Measurements from ENCODE around the gene TMEM63C.

TMEM63C gene

GRCh38 chr14:77305696-77306095, 124.1 kb downstream of the TMEM63C start:
- H3K4me3 ChIP-seq (replicated peaks; ENCODE audit: low read depth, low read length), result no peak overlapping the region
- H3K27me3 ChIP-seq (replicated peaks; ENCODE audit: control insufficient read depth, insufficient read depth, low read length), result no peaks in the 10 kb centered on the region
- TF ChIP-seq, protein P1, sequence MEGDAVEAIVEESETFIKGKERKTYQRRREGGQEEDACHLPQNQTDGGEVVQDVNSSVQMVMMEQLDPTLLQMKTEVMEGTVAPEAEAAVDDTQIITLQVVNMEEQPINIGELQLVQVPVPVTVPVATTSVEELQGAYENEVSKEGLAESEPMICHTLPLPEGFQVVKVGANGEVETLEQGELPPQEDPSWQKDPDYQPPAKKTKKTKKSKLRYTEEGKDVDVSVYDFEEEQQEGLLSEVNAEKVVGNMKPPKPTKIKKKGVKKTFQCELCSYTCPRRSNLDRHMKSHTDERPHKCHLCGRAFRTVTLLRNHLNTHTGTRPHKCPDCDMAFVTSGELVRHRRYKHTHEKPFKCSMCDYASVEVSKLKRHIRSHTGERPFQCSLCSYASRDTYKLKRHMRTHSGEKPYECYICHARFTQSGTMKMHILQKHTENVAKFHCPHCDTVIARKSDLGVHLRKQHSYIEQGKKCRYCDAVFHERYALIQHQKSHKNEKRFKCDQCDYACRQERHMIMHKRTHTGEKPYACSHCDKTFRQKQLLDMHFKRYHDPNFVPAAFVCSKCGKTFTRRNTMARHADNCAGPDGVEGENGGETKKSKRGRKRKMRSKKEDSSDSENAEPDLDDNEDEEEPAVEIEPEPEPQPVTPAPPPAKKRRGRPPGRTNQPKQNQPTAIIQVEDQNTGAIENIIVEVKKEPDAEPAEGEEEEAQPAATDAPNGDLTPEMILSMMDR (IDR thresholded peaks at IDR 0.05; ENCODE audit: insufficient read depth, low read length, poor library complexity, severe bottlenecking), result no peak
- DNase-seq (ENCODE audit: extremely low read depth, insufficient read length), result no peak
- H3K36me3 ChIP-seq (ENCODE audit: control insufficient read depth, insufficient read depth, low read length), result no peaks in the 10 kb centered on the region

DNA sequence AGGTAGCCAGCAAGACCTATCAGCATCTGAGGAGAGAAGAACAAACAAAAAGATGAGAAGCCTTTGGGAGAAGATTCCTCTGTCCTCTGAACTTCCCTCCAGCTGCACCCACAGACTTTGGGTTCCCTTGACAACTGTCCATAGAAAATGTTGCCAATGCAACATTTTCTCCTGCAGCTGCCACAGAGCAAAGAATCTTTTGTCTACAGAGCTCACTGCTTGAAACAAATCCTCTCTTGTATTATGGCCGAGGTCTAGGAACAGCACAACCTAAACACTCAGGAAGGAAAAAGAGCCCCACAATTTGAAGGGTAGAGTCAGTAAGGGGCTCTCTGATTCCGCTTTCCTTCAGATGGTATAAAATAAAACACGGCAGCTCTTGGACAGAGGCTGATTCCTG, 124.8 kb downstream of the TMEM63C start:
- TF ChIP-seq, protein P1 (IDR thresholded peaks at IDR 0.05; ENCODE audit: insufficient read depth, low read length, poor library complexity, severe bottlenecking), result no peak
- Histone ChIP-seq H3K4me3 (replicated peaks; ENCODE audit: low read depth, low read length) (no peak overlapping the region), H3K36me3 (ENCODE audit: control insufficient read depth, insufficient read depth, low read length) (no peaks in the 10 kb centered on the region), H3K27me3 (replicated peaks; ENCODE audit: control insufficient read depth, insufficient read depth, low read length) (no peaks in the 10 kb centered on the region)
- no peak for DNase-seq (ENCODE audit: extremely low read depth, insufficient read length)

DNA sequence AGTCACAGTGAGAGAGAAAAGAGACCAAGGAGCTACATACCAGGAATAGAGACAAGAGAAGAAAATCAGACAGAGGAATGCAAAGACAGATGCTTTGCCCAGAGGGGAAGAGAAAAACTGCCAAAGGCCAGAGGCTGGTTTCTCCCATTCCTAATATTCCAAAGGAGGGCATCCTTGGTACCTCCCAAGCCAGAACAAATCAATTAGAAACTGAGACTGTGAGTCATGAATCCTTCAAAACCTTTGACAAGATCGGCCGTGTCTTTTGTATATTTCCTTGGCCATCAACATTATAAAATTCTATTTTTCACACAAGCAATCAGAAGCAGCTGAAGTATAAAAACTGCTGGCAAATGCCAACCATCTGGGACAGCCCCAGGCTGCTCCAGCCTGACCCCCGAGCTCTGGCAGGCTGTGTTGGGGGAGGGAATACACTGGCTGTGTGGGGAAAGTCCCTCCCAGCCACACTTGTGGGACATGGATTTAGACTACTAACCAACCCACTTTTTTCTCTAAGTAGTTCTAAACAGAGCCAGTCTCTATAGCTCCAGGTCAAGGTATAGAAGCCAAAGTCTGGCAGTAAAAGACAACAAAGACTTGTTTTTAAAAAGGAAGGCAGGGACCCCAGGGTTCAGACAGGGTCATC, 125.4 kb downstream of the TMEM63C start:
- DNase-seq (ENCODE audit: extremely low read depth, insufficient read length), result no peak
- no peaks in the 10 kb centered on the region for H3K36me3 ChIP-seq (ENCODE audit: control insufficient read depth, insufficient read depth, low read length)
- no peaks in the 10 kb centered on the region for H3K27me3 ChIP-seq (replicated peaks; ENCODE audit: control insufficient read depth, insufficient read depth, low read length)
- TF ChIP-seq, protein P1 (IDR thresholded peaks at IDR 0.05; ENCODE audit: insufficient read depth, low read length, poor library complexity, severe bottlenecking), result no peak
- no peak overlapping the region for H3K4me3 ChIP-seq (replicated peaks; ENCODE audit: low read depth, low read length)

Measured in GM06990 (cell line).